Measurements from ENCODE around the gene KLHL2.
"Not testable (repeated sequence)": the region's sequence is repeated elsewhere in the genome, so short reads cannot be mapped to it uniquely, and the experiment has no call there.

- TF ChIP-seq CREB1 (CRISPR knock-in tag; IDR thresholded peaks at IDR 0.05); IRF2 (CRISPR knock-in tag; IDR thresholded peaks at IDR 0.05; ENCODE audit: borderline replicate concordance, low read depth); NR1H2 (CRISPR knock-in tag; IDR thresholded peaks at IDR 0.05); TP53 (CRISPR knock-in tag; IDR thresholded peaks at IDR 0.05): not testable (repeated sequence)
- TF ChIP-seq, protein P1, sequence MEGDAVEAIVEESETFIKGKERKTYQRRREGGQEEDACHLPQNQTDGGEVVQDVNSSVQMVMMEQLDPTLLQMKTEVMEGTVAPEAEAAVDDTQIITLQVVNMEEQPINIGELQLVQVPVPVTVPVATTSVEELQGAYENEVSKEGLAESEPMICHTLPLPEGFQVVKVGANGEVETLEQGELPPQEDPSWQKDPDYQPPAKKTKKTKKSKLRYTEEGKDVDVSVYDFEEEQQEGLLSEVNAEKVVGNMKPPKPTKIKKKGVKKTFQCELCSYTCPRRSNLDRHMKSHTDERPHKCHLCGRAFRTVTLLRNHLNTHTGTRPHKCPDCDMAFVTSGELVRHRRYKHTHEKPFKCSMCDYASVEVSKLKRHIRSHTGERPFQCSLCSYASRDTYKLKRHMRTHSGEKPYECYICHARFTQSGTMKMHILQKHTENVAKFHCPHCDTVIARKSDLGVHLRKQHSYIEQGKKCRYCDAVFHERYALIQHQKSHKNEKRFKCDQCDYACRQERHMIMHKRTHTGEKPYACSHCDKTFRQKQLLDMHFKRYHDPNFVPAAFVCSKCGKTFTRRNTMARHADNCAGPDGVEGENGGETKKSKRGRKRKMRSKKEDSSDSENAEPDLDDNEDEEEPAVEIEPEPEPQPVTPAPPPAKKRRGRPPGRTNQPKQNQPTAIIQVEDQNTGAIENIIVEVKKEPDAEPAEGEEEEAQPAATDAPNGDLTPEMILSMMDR (IDR thresholded peaks at IDR 0.05): not testable (repeated sequence)
Observed at GRCh38 chr4:165248904-165249303, 41.5 kb downstream of the KLHL2 start.

Measured in WTC11 (cell line).